Lung (tissue), 12 donors: ENCODE data around the gene ZRANB3. TPM values are rescaled to one million over a fixed set of nuclear protein-coding genes. Genes with fewer than 3 reads are reported as not detected.

Experiments
- ATAC-seq: fragments of 200-7000 bp; cut with Tn5 transposase; one replicate; pipeline ENCODE4 v1.9.1; 2020; ENCODE audit warnings: moderate number of reproducible peaks; ENCODE audit not compliant: insufficient read depth, low FRiP score
- DNase-seq, 3 donors: peaks; one replicate each; pipeline ENCODE4 v3.0.0-alpha.2; 2013 to 2017
- H3K27ac ChIP-seq, 2 donors: one replicate each; pipeline ENCODE4 v1.5.1; 2013; ENCODE audit warnings: mild to moderate bottlenecking in 2 of 2, moderate library complexity in 2 of 2, control low read depth in 1 of 2, inconsistent platforms in 1 of 2, low read depth in 1 of 2, low read length in 1 of 2
- H3K27me3 ChIP-seq, 3 donors: one replicate each; pipeline ENCODE4 v1.5.1; 2013; ENCODE audit warnings: low read length in 2 of 3; ENCODE audit not compliant: control insufficient read depth in 3 of 3, insufficient read depth in 3 of 3
- H3K36me3 ChIP-seq, 4 donors: one replicate each; pipeline ENCODE4 v1.5.1; 2013; ENCODE audit warnings: low read length in 4 of 4, mild to moderate bottlenecking in 1 of 4, moderate library complexity in 1 of 4; ENCODE audit not compliant: control insufficient read depth in 4 of 4, insufficient read depth in 4 of 4
- H3K4me1 ChIP-seq, 5 donors: one replicate each; pipeline ENCODE4 v1.5.1; 2013; ENCODE audit warnings: low read length in 5 of 5, mild to moderate bottlenecking in 2 of 5, moderate library complexity in 1 of 5; ENCODE audit not compliant: control insufficient read depth in 5 of 5, insufficient read depth in 5 of 5
- H3K4me3 ChIP-seq: one replicate; pipeline ENCODE4 v1.5.1; 2013; ENCODE audit warnings: mild to moderate bottlenecking, control low read depth, moderate library complexity
- H3K9ac ChIP-seq, 2 donors: one replicate each; pipeline ENCODE4 v1.5.1; 2013; ENCODE audit warnings: low read length in 2 of 2, control low read depth in 1 of 2; ENCODE audit not compliant: insufficient read depth in 1 of 2
- H3K9me3 ChIP-seq, 4 donors: one replicate each; pipeline ENCODE4 v1.5.1; 2013; ENCODE audit warnings: low read length in 3 of 4, mild to moderate bottlenecking in 1 of 4, moderate library complexity in 1 of 4; ENCODE audit not compliant: control insufficient read depth in 4 of 4, insufficient read depth in 3 of 4
- WGBS, 2 donors: extraction: QIAGEN DNeasy Blood & Tissue Kit; methylation state at CpG; one replicate each; pipeline ENCODE4 v1.1.7; 2013; 5-methylcytosine and 5-hydroxymethylcytosine counted together
- polyA plus RNA-seq, 2 donors: library from polyadenylated mRNA; stranded (reverse); fragments of 200-250 nt; gene quantifications; one replicate each; pipeline ENCODE4 v1.2.1, GENCODE V29; 2013
- total RNA-seq, 2 donors: library from RNA; depleted of rRNA in 1 of 2; stranded (reverse); fragments of >200 nt in 1 of 2; gene quantifications; one replicate each; pipeline ENCODE4 v1.2.1, GENCODE V29; 2014 to 2021
- TF ChIP-seq, protein P1 (sequence below): IDR thresholded peaks from 2 replicates; pipeline ENCODE4 v1.5.1; 2012; ENCODE audit warnings: mild to moderate bottlenecking; ENCODE audit errors: control extremely low read depth, extremely low read depth
- donor health status: control.
- donor health status: control.
- donor health status: Bipolar disorder and iron deficiency.
- donor health status: healthy.
- donor health status: DM: yes; HTN: yes; CAD: no.

The ZRANB3 gene
- total and polyA plus RNA-seq, 4 donors = 1.3 to 14.9 (median 3.3) TPM

GRCh38 chr2:135157856-135158255, 373.2 kb downstream of the ZRANB3 start:
- Histone ChIP-seq H3K36me3 (peaks cover 14 to 41% (median 26%) of the 10 kb centered on the region in 4 donors), H3K9ac (no peak overlapping the region), H3K9me3 (no peaks in the 10 kb centered on the region), H3K4me1 (no peaks in the 10 kb centered on the region), H3K27ac (no peak overlapping the region), H3K27me3 (no peaks in the 10 kb centered on the region), H3K4me3 (no peak overlapping the region)
- 98% methylated on average over 3 of the region's 3 CpGs for WGBS, 2 donors
- TF ChIP-seq, protein P1, sequence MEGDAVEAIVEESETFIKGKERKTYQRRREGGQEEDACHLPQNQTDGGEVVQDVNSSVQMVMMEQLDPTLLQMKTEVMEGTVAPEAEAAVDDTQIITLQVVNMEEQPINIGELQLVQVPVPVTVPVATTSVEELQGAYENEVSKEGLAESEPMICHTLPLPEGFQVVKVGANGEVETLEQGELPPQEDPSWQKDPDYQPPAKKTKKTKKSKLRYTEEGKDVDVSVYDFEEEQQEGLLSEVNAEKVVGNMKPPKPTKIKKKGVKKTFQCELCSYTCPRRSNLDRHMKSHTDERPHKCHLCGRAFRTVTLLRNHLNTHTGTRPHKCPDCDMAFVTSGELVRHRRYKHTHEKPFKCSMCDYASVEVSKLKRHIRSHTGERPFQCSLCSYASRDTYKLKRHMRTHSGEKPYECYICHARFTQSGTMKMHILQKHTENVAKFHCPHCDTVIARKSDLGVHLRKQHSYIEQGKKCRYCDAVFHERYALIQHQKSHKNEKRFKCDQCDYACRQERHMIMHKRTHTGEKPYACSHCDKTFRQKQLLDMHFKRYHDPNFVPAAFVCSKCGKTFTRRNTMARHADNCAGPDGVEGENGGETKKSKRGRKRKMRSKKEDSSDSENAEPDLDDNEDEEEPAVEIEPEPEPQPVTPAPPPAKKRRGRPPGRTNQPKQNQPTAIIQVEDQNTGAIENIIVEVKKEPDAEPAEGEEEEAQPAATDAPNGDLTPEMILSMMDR = no peak
- DNase-seq = no peak
- ATAC-seq = no peak

- Histone ChIP-seq H3K9me3 (no peaks in the 10 kb centered on the region), H3K9ac (no peak overlapping the region), H3K4me3 (no peak overlapping the region), H3K27ac (no peak overlapping the region), H3K36me3 (peaks cover 19 to 43% (median 36%) of the 10 kb centered on the region in 4 donors), H3K4me1 (peaks cover 0 to 6% (median 0%) of the 10 kb centered on the region in 5 donors), H3K27me3 (no peaks in the 10 kb centered on the region)
- TF ChIP-seq, protein P1 = no peak
- no peak for DNase-seq
- no peak for ATAC-seq
Measured at GRCh38 chr2:135154962-135155361, 376.1 kb downstream of the ZRANB3 start.

GRCh38 chr2:135152361-135152760, 378.7 kb downstream of the ZRANB3 start:
- Histone ChIP-seq H3K36me3 (peaks cover 15 to 36% (median 20%) of the 10 kb centered on the region in 4 donors), H3K4me3 (no peak overlapping the region), H3K4me1 (peaks cover 0 to 7% (median 0%) of the 10 kb centered on the region in 5 donors), H3K27ac (no peak overlapping the region), H3K27me3 (no peaks in the 10 kb centered on the region), H3K9me3 (no peaks in the 10 kb centered on the region), H3K9ac (no peak overlapping the region)
- WGBS, 2 donors = 96% methylated on average over 1 of the region's 1 CpG
- TF ChIP-seq, protein P1 = no peak
- ATAC-seq (no peak), DNase-seq (no peak)

DNA sequence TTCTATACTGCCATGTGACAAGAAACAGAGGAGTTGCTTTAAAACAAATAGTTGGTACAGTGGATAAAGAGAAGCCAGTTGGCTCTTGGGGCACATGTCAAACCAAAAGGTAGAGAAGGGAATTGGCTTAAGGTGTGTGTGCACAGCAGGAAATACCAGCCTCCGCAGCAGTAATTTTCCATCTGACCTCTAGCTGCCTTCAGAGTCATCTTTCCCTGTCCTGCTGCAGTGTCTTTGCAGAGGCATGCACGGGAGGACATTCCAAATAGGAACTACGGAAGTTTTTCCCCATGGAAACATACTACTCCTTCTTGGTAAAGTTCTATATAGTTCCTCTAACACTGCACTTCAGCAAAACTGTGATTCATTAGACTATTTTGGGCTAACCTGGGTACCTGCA, 379.4 kb downstream of the ZRANB3 start:
- peaks cover 16 to 30% (median 20%) of the 10 kb centered on the region in 4 donors for H3K36me3 ChIP-seq
- H3K9me3 ChIP-seq = no peaks in the 10 kb centered on the region
- H3K4me3 ChIP-seq = no peak overlapping the region
- TF ChIP-seq, protein P1 = no peak
- no peak for ATAC-seq
- 92 to 98% methylated on average over 3 of the region's 3 CpGs for WGBS, 2 donors
- H3K27me3 ChIP-seq = no peaks in the 10 kb centered on the region
- DNase-seq = no peak
- no peak overlapping the region for H3K27ac ChIP-seq
- peaks cover 0 to 7% (median 0%) of the 10 kb centered on the region in 5 donors for H3K4me1 ChIP-seq
- no peak overlapping the region for H3K9ac ChIP-seq
